Kidney (tissue), 22 donors: ENCODE data around the gene DDIAS. TPM values are rescaled to one million over a fixed set of nuclear protein-coding genes. Genes with fewer than 3 reads are reported as not detected.
A peak's percentile ranks its signal among the peaks of the same experiment; 100 is the strongest.
"Not testable (repeated sequence)": the region's sequence is repeated elsewhere in the genome, so short reads cannot be mapped to it uniquely, and the experiment has no call there.

Source experiments
- DNase-seq, 5 donors: peaks; one replicate each; pipeline ENCODE4 v3.0.0-alpha.2; 2013 to 2020
- FAIRE-seq: peaks from 2 replicates; lab custom pipeline; 2012; peaks lifted over from hg19 to GRCh38; lab: Jason Lieb, UNC
- H3K27ac ChIP-seq, 2 donors: one replicate each; pipeline ENCODE4 v1.7.0; 2013; ENCODE audit warnings: low read depth in 2 of 2, low read length in 2 of 2, inconsistent platforms in 1 of 2
- H3K27me3 ChIP-seq: one replicate; pipeline ENCODE4 v1.7.1; 2013; ENCODE audit warnings: low read length, inconsistent platforms; ENCODE audit not compliant: control insufficient read depth, insufficient read depth
- H3K36me3 ChIP-seq, 3 donors: one replicate each; pipeline versions ENCODE4 v1.7.0 to v1.7.1; 2013; ENCODE audit warnings: low read length in 3 of 3, control low read depth in 1 of 3, inconsistent platforms in 1 of 3; ENCODE audit not compliant: insufficient read depth in 3 of 3, control insufficient read depth in 2 of 3
- H3K4me1 ChIP-seq, 3 donors: one replicate each; pipeline versions ENCODE4 v1.7.0 to v1.7.1; 2013; ENCODE audit warnings: low read length in 3 of 3, inconsistent platforms in 1 of 3, low read depth in 1 of 3; ENCODE audit not compliant: control insufficient read depth in 2 of 3, insufficient read depth in 2 of 3
- H3K4me3 ChIP-seq, 3 donors: one replicate each; pipeline versions ENCODE4 v1.7.0 to v1.8.1; 2013; ENCODE audit warnings: low read length in 3 of 3, control low read depth in 1 of 3, inconsistent platforms in 1 of 3
- H3K9ac ChIP-seq, 3 donors: one replicate each; pipeline versions ENCODE4 v1.7.0 to v1.7.1; 2013; ENCODE audit warnings: low read length in 3 of 3, control low read depth in 1 of 3, inconsistent platforms in 1 of 3
- H3K9me3 ChIP-seq, 3 donors: one replicate each; pipeline versions ENCODE4 v1.7.0 to v1.7.1; 2013; ENCODE audit warnings: low read length in 3 of 3, control low read depth in 1 of 3, inconsistent platforms in 1 of 3; ENCODE audit not compliant: control insufficient read depth in 2 of 3, insufficient read depth in 1 of 3
- intact Hi-C: fragments of 100-400 bp; cut with DNase I; formaldehyde crosslinking; loops from one replicate; pipeline ENCODE4 v1.11.1; 2022
- long read RNA-seq, 10 donors: library from polyadenylated mRNA in 1 of 10; unstranded in 1 of 10; transcript quantifications; one replicate each; pipeline ENCODE4 v2.0.0 and lab custom pipeline, GENCODE V29; 2021 to 2026
- polyA plus RNA-seq: library from polyadenylated mRNA; stranded (reverse); fragments of 350-450 nt; fragmentation: Illumina TruSeq; extraction: RNeasy Lipid Tissue Mini Kit (QIAGEN cat#74804); gene quantifications from one replicate; pipeline ENCODE4 v1.2.3, GENCODE V29; 2014; ENCODE audit warnings: low read depth, low replicate concordance; ENCODE audit not compliant: insufficient read depth
- total RNA-seq: library from RNA; stranded (reverse); fragmentation: NEBNext Ultra II Directional; extraction: Animal tissue kit (Norgen Biotek cat#: 25700); gene quantifications from one replicate; pipeline ENCODE4 v1.2.1, GENCODE V29; 2021
- TF ChIP-seq, protein P1 (sequence below): IDR thresholded peaks from 3 replicates; pipeline ENCODE4 v1.5.1; 2012; ENCODE audit warnings: mild to moderate bottlenecking, moderate library complexity, borderline replicate concordance; ENCODE audit not compliant: insufficient read depth; ENCODE audit errors: extremely low read depth
- donor health status: control.
- donor health status: control.
- donor health status: control.
- donor health status: control.
- donor health status: control.
- donor health status: DM: yes; HTN: yes; CAD: no.
- donor health status: Normal renal cell carcinoma (clear cell type).

Gene DDIAS, protein sequence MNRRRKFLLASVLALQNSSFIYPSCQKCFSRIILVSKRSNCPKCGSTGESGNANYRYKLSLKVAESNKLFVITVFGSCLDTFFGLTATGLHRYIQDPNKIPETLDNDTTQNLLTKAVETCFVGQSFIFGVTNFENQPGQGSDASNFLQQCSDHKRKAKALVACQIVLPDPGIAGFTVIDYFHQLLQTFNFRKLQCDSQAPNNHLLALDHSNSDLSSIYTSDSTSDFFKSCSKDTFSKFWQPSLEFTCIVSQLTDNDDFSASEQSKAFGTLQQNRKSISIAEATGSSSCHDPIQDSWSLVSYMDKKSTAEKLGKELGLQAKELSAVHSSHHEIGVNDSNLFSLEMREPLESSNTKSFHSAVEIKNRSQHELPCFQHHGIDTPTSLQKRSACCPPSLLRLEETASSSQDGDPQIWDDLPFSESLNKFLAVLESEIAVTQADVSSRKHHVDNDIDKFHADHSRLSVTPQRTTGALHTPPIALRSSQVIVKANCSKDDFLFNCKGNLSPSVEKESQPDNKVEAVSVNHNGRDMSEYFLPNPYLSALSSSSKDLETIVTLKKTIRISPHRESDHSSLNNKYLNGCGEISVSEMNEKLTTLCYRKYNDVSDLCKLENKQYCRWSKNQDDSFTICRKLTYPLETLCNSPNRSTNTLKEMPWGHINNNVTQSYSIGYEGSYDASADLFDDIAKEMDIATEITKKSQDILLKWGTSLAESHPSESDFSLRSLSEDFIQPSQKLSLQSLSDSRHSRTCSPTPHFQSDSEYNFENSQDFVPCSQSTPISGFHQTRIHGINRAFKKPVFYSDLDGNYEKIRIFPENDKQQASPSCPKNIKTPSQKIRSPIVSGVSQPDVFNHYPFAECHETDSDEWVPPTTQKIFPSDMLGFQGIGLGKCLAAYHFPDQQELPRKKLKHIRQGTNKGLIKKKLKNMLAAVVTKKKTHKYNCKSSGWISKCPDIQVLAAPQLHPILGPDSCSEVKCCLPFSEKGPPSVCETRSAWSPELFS
- 1.4 TPM for total RNA-seq
- polyA plus RNA-seq, result 0.19 TPM
- long read RNA-seq, donor 1, partial matches to known transcripts, result 0 of 1 reads
- long read RNA-seq, donor 1, other reads (novel, unspliced or antisense), result 0 of 1 reads
- long read RNA-seq, donor 2, partial matches to known transcripts, result 0 of 1 reads
- long read RNA-seq, donor 2, other reads (novel, unspliced or antisense), result 0 of 1 reads
- long read RNA-seq, donor 3, partial matches to known transcripts, result 0 of 1 reads
- long read RNA-seq, donor 3, other reads (novel, unspliced or antisense), result 0 of 1 reads
- long read RNA-seq, donor 4, result 0 reads
- long read RNA-seq, donor 5, result 0 reads
- long read RNA-seq, donor 6, partial matches to known transcripts, result 0 of 2 reads
- long read RNA-seq, donor 6, other reads (novel, unspliced or antisense), result 0 of 2 reads
- long read RNA-seq, donor 7, partial matches to known transcripts, result 0 of 1 reads
- long read RNA-seq, donor 7, other reads (novel, unspliced or antisense), result 0 of 1 reads
- long read RNA-seq, donor 8, partial matches to known transcripts, result 0 of 2 reads
- long read RNA-seq, donor 8, other reads (novel, unspliced or antisense), result 0 of 2 reads
- long read RNA-seq, donor 9, partial matches to known transcripts, result 0 of 1 reads
- long read RNA-seq, donor 9, other reads (novel, unspliced or antisense), result 0 of 1 reads
- long read RNA-seq, donor 10, partial matches to known transcripts, result 0 of 1 reads
- long read RNA-seq, donor 10, other reads (novel, unspliced or antisense), result 0 of 1 reads

GRCh38 chr11:82901165-82901921 is at the start of gene DDIAS:
Gene DDIAS, plus strand, starts transcription at chr11:82901736. Its CDS starts 13,003 bp downstream, at chr11:82914739.
- DNase-seq, result peak; percentile 94 to 99 (median 97)
- peak within 1 kb of the TSS; percentile 7 to 93 (median 77) for H3K9ac ChIP-seq
- no peaks in the 10 kb centered on the region for H3K27me3 ChIP-seq
- TF ChIP-seq, protein P1, sequence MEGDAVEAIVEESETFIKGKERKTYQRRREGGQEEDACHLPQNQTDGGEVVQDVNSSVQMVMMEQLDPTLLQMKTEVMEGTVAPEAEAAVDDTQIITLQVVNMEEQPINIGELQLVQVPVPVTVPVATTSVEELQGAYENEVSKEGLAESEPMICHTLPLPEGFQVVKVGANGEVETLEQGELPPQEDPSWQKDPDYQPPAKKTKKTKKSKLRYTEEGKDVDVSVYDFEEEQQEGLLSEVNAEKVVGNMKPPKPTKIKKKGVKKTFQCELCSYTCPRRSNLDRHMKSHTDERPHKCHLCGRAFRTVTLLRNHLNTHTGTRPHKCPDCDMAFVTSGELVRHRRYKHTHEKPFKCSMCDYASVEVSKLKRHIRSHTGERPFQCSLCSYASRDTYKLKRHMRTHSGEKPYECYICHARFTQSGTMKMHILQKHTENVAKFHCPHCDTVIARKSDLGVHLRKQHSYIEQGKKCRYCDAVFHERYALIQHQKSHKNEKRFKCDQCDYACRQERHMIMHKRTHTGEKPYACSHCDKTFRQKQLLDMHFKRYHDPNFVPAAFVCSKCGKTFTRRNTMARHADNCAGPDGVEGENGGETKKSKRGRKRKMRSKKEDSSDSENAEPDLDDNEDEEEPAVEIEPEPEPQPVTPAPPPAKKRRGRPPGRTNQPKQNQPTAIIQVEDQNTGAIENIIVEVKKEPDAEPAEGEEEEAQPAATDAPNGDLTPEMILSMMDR, result no peak
- no peaks in the 10 kb centered on the region for H3K36me3 ChIP-seq
- peak; percentile 84 for FAIRE-seq
- intact Hi-C loops, result no loop called here
- no peaks in the 10 kb centered on the region for H3K9me3 ChIP-seq
- peak within 1 kb of the TSS; percentile 95 to 98 for H3K27ac ChIP-seq
- peaks cover 5 to 11% (median 6%) of the 10 kb centered on the region in 3 donors for H3K4me1 ChIP-seq
- peak within 1 kb of the TSS; percentile 72 to 99 (median 95) for H3K4me3 ChIP-seq

- H3K27ac ChIP-seq, result no peak overlapping the region
- no peak overlapping the region for H3K9ac ChIP-seq
- H3K27me3 ChIP-seq, result no peaks in the 10 kb centered on the region
- H3K4me1 ChIP-seq, result peaks cover 0 to 4% (median 3%) of the 10 kb centered on the region in 3 donors
- no peaks in the 10 kb centered on the region for H3K9me3 ChIP-seq
- TF ChIP-seq, protein P1, result no peak
- H3K36me3 ChIP-seq, result peaks cover 0 to 2% (median 0%) of the 10 kb centered on the region in 3 donors
- intact Hi-C loops, result loop anchor here (10.0 kb wide), 1 partner anchor 129 kb away; no protein-coding TSS in a partner anchor
- no peak for DNase-seq
- FAIRE-seq, result no peak
- no peak overlapping the region for H3K4me3 ChIP-seq
These were observed 47.3 kb upstream of the DDIAS start for GRCh38 chr11:82854242-82854641.

DNA sequence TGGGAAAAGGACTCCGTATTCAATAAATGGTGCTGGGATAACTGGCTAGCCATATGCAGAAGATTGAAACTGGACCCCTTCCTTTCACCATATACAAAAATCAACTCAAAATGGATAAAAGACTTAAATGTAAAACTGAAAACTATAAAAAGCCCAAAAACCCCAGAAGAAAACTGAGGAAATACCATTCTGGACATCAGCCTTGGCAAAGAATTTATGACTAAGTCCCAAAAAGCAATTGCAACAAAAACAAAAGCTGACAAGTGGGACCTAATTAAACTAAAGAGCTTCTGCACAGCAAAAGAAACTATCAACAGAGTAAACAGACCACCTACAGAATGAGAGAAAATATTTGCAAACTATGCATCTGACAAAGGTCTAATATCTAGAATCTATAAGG is 46.6 kb upstream of the DDIAS start:
- H3K27me3 ChIP-seq, H3K4me1 ChIP-seq, H3K9ac ChIP-seq, H3K4me3 ChIP-seq, H3K27ac ChIP-seq, H3K36me3 ChIP-seq, H3K9me3 ChIP-seq, FAIRE-seq, DNase-seq: not testable (repeated sequence)
- intact Hi-C loops, result loop anchor here (10.0 kb wide), 1 partner anchor 130 kb away; no protein-coding TSS in a partner anchor
